ENCODE results near the gene CBL.

Gene CBL

GRCh38 chr11:119192111-119192510, 14.0 kb upstream of the CBL start:
- DNase-seq (ENCODE audit: low spot score), result no peak
- TF ChIP-seq CTCF (IDR thresholded peaks at IDR 0.05; ENCODE audit: borderline replicate concordance, control extremely low read depth, extremely low read depth, insufficient read depth, missing control alignments), result no peak
- in situ Hi-C loops (cut with MboI; ENCODE audit: low sequenced_read_pairs, unreplicated experiment), result no loop called here

GRCh38 chr11:119193001-119193400, 13.1 kb upstream of the CBL start:
- TF ChIP-seq CTCF (IDR thresholded peaks at IDR 0.05; ENCODE audit: borderline replicate concordance, control extremely low read depth, extremely low read depth, insufficient read depth, missing control alignments), result no peak
- in situ Hi-C loops (cut with MboI; ENCODE audit: low sequenced_read_pairs, unreplicated experiment), result no loop called here
- no peak for DNase-seq (ENCODE audit: low spot score)

- DNase-seq (ENCODE audit: low spot score), result peak; percentile 21
- TF ChIP-seq CTCF (IDR thresholded peaks at IDR 0.05; ENCODE audit: borderline replicate concordance, control extremely low read depth, extremely low read depth, insufficient read depth, missing control alignments), result no peak
- in situ Hi-C loops (cut with MboI; ENCODE audit: low sequenced_read_pairs, unreplicated experiment), result no loop called here
These were observed 12.5 kb upstream of the CBL start for GRCh38 chr11:119193626-119194025.

GRCh38 chr11:119194811-119195440, 11.2 kb upstream of the CBL start:
- in situ Hi-C loops (cut with MboI; ENCODE audit: low sequenced_read_pairs, unreplicated experiment), result no loop called here
- DNase-seq (ENCODE audit: low spot score), result peak; percentile 10
- no peak for TF ChIP-seq CTCF (IDR thresholded peaks at IDR 0.05; ENCODE audit: borderline replicate concordance, control extremely low read depth, extremely low read depth, insufficient read depth, missing control alignments)

GRCh38 chr11:119195680-119196079, 10.5 kb upstream of the CBL start:
- peak; percentile 42 for DNase-seq (ENCODE audit: low spot score)
- in situ Hi-C loops (cut with MboI; ENCODE audit: low sequenced_read_pairs, unreplicated experiment), result no loop called here

GRCh38 chr11:119196833-119197483, 9.2 kb upstream of the CBL start:
- in situ Hi-C loops (cut with MboI; ENCODE audit: low sequenced_read_pairs, unreplicated experiment), result no loop called here
- peak; percentile 85 for DNase-seq (ENCODE audit: low spot score)
- peak; percentile 82 for TF ChIP-seq CTCF (IDR thresholded peaks at IDR 0.05; ENCODE audit: borderline replicate concordance, control extremely low read depth, extremely low read depth, insufficient read depth, missing control alignments)

More at GRCh38 chr11:119195680-119196079, 10.5 kb upstream of the CBL start:
- no peak for TF ChIP-seq CTCF (IDR thresholded peaks at IDR 0.05; ENCODE audit: borderline replicate concordance, control extremely low read depth, extremely low read depth, insufficient read depth, missing control alignments)
